Rectal smooth muscle tissue (tissue), 1 donor: ENCODE measurements around the gene CNTF.
"Not testable (repeated sequence)": the region's sequence is repeated elsewhere in the genome, so short reads cannot be mapped to it uniquely, and the experiment has no call there.

Source experiments
- H3K27ac ChIP-seq: one replicate; pipeline ENCODE4 v1.7.0; 2013; ENCODE audit warnings: low read depth, low read length, inconsistent platforms
- H3K27me3 ChIP-seq: one replicate; pipeline ENCODE4 v1.7.0; 2013; ENCODE audit warnings: low read length; ENCODE audit not compliant: control insufficient read depth, insufficient read depth
- H3K36me3 ChIP-seq: one replicate; pipeline ENCODE4 v1.7.0; 2013; ENCODE audit warnings: low read length; ENCODE audit not compliant: control insufficient read depth, insufficient read depth
- H3K4me1 ChIP-seq: one replicate; pipeline ENCODE4 v1.7.0; 2013; ENCODE audit warnings: low read length; ENCODE audit not compliant: control insufficient read depth, insufficient read depth
- H3K4me3 ChIP-seq: one replicate; pipeline ENCODE4 v1.7.0; 2013; ENCODE audit warnings: low read length
- H3K9ac ChIP-seq: one replicate; pipeline ENCODE4 v1.7.0; 2013; ENCODE audit warnings: low read length

Gene CNTF

GRCh38 chr11:58622344-58622743 lies at the start of gene CNTF:
Gene CNTF (plus strand): TSS chr11:58622665. CDS start chr11:58622753, 88 bp downstream.
- Histone ChIP-seq H3K27me3 (no peaks in the 10 kb centered on the region), H3K36me3 (peaks cover 3% of the 10 kb centered on the region), H3K27ac (peak within 1 kb of the TSS; percentile 26), H3K4me3 (no peak within 1 kb of the TSS), H3K4me1 (peaks cover 4% of the 10 kb centered on the region), H3K9ac (no peak within 1 kb of the TSS)

GRCh38 chr11:58572906-58573305 lies 49.6 kb upstream of the CNTF start:
- not testable (repeated sequence) for H3K9ac ChIP-seq, H3K36me3 ChIP-seq, H3K4me3 ChIP-seq, H3K27ac ChIP-seq, H3K27me3 ChIP-seq, H3K4me1 ChIP-seq

GRCh38 chr11:58573451-58574104 lies 48.9 kb upstream of the CNTF start:
- Histone ChIP-seq H3K4me3 (peak overlapping the region; percentile 49), H3K9ac (no peak overlapping the region), H3K4me1 (peaks cover 8% of the 10 kb centered on the region), H3K27ac (peak overlapping the region; percentile 14), H3K27me3 (no peaks in the 10 kb centered on the region), H3K36me3 (peaks cover 3% of the 10 kb centered on the region)

GRCh38 chr11:58574881-58575280 lies 47.6 kb upstream of the CNTF start:
- no peak overlapping the region for H3K27ac ChIP-seq
- H3K4me3 ChIP-seq, result peak overlapping the region; percentile 49
- no peak overlapping the region for H3K9ac ChIP-seq

GRCh38 chr11:58575377-58576020 lies 47.0 kb upstream of the CNTF start, which contains the start of gene LPXN:
Gene LPXN (minus strand): TSS chr11:58575856. CDS start chr11:58575772, 84 bp downstream.
- Histone ChIP-seq H3K36me3 (peaks cover 3% of the 10 kb centered on the region), H3K4me3 (peak within 1 kb of the TSS; percentile 95), H3K4me1 (peaks cover 14% of the 10 kb centered on the region), H3K9ac (no peak within 1 kb of the TSS), H3K27ac (peak within 1 kb of the TSS; percentile 54), H3K27me3 (no peaks in the 10 kb centered on the region)

More at GRCh38 chr11:58574881-58575280, 47.6 kb upstream of the CNTF start:
- Histone ChIP-seq H3K36me3 (peaks cover 3% of the 10 kb centered on the region), H3K27me3 (no peaks in the 10 kb centered on the region), H3K4me1 (peaks cover 8% of the 10 kb centered on the region)

- H3K4me1 ChIP-seq, result peaks cover 22% of the 10 kb centered on the region
- H3K4me3 ChIP-seq, result peak overlapping the region; percentile 95
- no peaks in the 10 kb centered on the region for H3K27me3 ChIP-seq
- peak overlapping the region; percentile 99 for H3K9ac ChIP-seq
- peaks cover 3% of the 10 kb centered on the region for H3K36me3 ChIP-seq
- peak overlapping the region; percentile 99 for H3K27ac ChIP-seq
These were observed 45.5 kb upstream of the CNTF start for GRCh38 chr11:58576887-58577471.

GRCh38 chr11:58577555-58578135 lies 44.8 kb upstream of the CNTF start:
- H3K4me1 ChIP-seq, result peaks cover 23% of the 10 kb centered on the region
- H3K36me3 ChIP-seq, result peaks cover 3% of the 10 kb centered on the region
- H3K9ac ChIP-seq, result peak overlapping the region; percentile 99
- H3K27me3 ChIP-seq, result no peaks in the 10 kb centered on the region
- H3K4me3 ChIP-seq, result peak overlapping the region; percentile 95
- peak overlapping the region; percentile 99 for H3K27ac ChIP-seq

- H3K4me1 ChIP-seq, result peaks cover 26% of the 10 kb centered on the region
- peak overlapping the region; percentile 99 for H3K9ac ChIP-seq
- H3K36me3 ChIP-seq, result peaks cover 3% of the 10 kb centered on the region
- H3K4me3 ChIP-seq, result peak overlapping the region; percentile 95
- H3K27me3 ChIP-seq, result no peaks in the 10 kb centered on the region
- peak overlapping the region; percentile 99 for H3K27ac ChIP-seq
These were observed 44.3 kb upstream of the CNTF start for GRCh38 chr11:58578136-58578634.

- H3K27ac ChIP-seq, result peak within 1 kb of the TSS; percentile 99
- H3K27me3 ChIP-seq, result no peaks in the 10 kb centered on the region
- H3K9ac ChIP-seq, result peak within 1 kb of the TSS; percentile 99
- H3K36me3 ChIP-seq, result peaks cover 3% of the 10 kb centered on the region
- peaks cover 27% of the 10 kb centered on the region for H3K4me1 ChIP-seq
- peak within 1 kb of the TSS; percentile 96 for H3K4me3 ChIP-seq
These were observed 43.8 kb upstream of the CNTF start, which contains the start of gene ZFP91 for GRCh38 chr11:58578635-58579191. Gene ZFP91 (plus strand): TSS chr11:58579063. CDS start chr11:58579282, 219 bp downstream.

- H3K27me3 ChIP-seq, result no peaks in the 10 kb centered on the region
- H3K4me3 ChIP-seq, result peak overlapping the region; percentile 96
- H3K36me3 ChIP-seq, result peaks cover 3% of the 10 kb centered on the region
- H3K9ac ChIP-seq, result peak overlapping the region; percentile 86
- peak overlapping the region; percentile 99 for H3K27ac ChIP-seq
- peaks cover 23% of the 10 kb centered on the region for H3K4me1 ChIP-seq
These were observed 43.0 kb upstream of the CNTF start for GRCh38 chr11:58579192-58580129.

GRCh38 chr11:58580311-58580710 lies 42.2 kb upstream of the CNTF start:
- H3K9ac ChIP-seq, result no peak overlapping the region
- peaks cover 3% of the 10 kb centered on the region for H3K36me3 ChIP-seq
- H3K27me3 ChIP-seq, result no peaks in the 10 kb centered on the region
- H3K4me3 ChIP-seq, result peak overlapping the region; percentile 96
- peak overlapping the region; percentile 99 for H3K27ac ChIP-seq
- H3K4me1 ChIP-seq, result peaks cover 23% of the 10 kb centered on the region
